ENCODE results near the gene GSS.

Gene GSS

GRCh38 chr20:34979366-34980153 lies 24.0 kb upstream of the GSS start:
- DNase-seq (ENCODE audit: low spot score), result peak; percentile 44
- ChIA-PET CTCF (interaction anchor here (1.0 kb wide), 1 partner anchor 106 kb away, joined by 5 read pairs; no protein-coding TSS in a partner anchor), POLR2A (ENCODE audit: low non-redundant PET) (interaction anchor here (0.5 kb wide), 1 partner anchor 1811 kb away, joined by 5 read pairs; no protein-coding TSS in a partner anchor)

GRCh38 chr20:34978092-34978744 lies 22.6 kb upstream of the GSS start:
- CTCF ChIA-PET, result interaction anchor here (0.6 to 0.9 kb wide), 2 partner anchors 105 to 175 kb away, joined by 3 to 5 read pairs; partner anchors contain the start of gene GGT7
- POLR2A ChIA-PET (ENCODE audit: low non-redundant PET), result no interaction called here

More at GRCh38 chr20:34979366-34980153, 24.0 kb upstream of the GSS start:
- no peak overlapping the region for H3K27ac ChIP-seq
- TF ChIP-seq CTCF (conservative IDR thresholded peaks at IDR 0.05; ENCODE audit: low read depth), result no peak

GRCh38 chr20:34977365-34978091 lies 21.9 kb upstream of the GSS start:
- ChIA-PET CTCF (interaction anchor here (0.9 kb wide), 1 partner anchor 105 kb away, joined by 3 read pairs; the partner anchor contains the start of gene GGT7), POLR2A (ENCODE audit: low non-redundant PET) (no interaction called here)
- DNase-seq (ENCODE audit: low spot score), result no peak
- H3K27ac ChIP-seq, result no peak overlapping the region
- TF ChIP-seq CTCF (conservative IDR thresholded peaks at IDR 0.05; ENCODE audit: low read depth), result no peak

More at GRCh38 chr20:34978092-34978744, 22.6 kb upstream of the GSS start:
- no peak for TF ChIP-seq CTCF (conservative IDR thresholded peaks at IDR 0.05; ENCODE audit: low read depth)
- no peak overlapping the region for H3K27ac ChIP-seq
- DNase-seq (ENCODE audit: low spot score), result no peak

GRCh38 chr20:34976286-34976685 lies 20.7 kb upstream of the GSS start:
- ChIA-PET POLR2A (ENCODE audit: low non-redundant PET) (no interaction called here), CTCF (interaction anchor here (0.7 kb wide), 1 partner anchor 1462 kb away, joined by 4 read pairs; no protein-coding TSS in a partner anchor)
- TF ChIP-seq CTCF (conservative IDR thresholded peaks at IDR 0.05; ENCODE audit: low read depth), result no peak
- DNase-seq (ENCODE audit: low spot score), result no peak
- no peak overlapping the region for H3K27ac ChIP-seq

- CTCF ChIA-PET, result interaction anchor here (0.6 to 0.7 kb wide), 2 partner anchors 11 to 128 kb away, joined by 3 read pairs; no protein-coding TSS in a partner anchor
- DNase-seq (ENCODE audit: low spot score), result no peak
- TF ChIP-seq CTCF (conservative IDR thresholded peaks at IDR 0.05; ENCODE audit: low read depth), result no peak
- POLR2A ChIA-PET (ENCODE audit: low non-redundant PET), result interaction anchor here (0.7 kb wide), 1 partner anchor 38 kb away, joined by 13 read pairs; no protein-coding TSS in a partner anchor
- no peak overlapping the region for H3K27ac ChIP-seq
These were observed 18.6 kb upstream of the GSS start for GRCh38 chr20:34974246-34974645.
